Measurements from ENCODE around the gene KCNC1. TPM values are rescaled to one million over a fixed set of nuclear protein-coding genes. Genes with fewer than 3 reads are reported as not detected.

KCNC1 gene
- polyA plus RNA-seq, 6 donors from 2014 or later, result 0.13 TPM; not detected in 5

DNA sequence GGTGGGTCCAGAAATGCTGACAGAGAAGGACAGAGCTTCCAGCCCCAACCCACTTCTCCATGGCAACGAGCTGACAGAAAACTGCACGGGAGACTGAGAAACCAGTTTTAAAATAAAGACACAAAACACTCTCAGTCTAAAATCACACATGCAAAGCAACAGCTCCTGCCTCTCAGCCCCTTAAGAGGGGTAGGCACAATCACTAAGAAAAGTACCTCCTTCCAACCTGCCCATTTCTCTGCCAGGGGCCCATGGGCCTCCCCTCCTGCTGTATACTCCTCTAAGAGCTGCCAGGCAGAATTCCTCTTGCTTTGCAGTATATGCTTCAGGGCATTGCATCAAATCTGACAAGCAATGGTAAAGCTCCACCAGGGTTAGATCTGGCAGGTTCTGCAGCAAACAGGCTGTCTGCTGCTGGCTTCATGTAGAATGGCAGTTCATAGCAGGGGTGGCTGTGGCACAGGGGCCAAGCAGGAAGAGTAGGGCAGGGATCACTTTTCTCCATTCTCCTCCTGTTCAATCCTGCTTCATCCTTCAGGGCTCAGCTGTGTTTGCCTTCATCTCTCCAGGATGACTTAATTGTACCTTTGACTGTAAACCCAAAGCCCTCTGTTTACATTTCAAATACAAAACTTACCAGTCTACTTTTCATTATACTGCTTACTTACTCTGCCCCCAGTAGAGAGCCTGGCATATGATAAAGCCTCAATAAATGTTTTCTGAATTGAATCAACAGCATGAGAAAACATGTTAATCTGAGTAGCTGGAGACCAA is 77.7 kb downstream of the KCNC1 start:
- ATAC-seq (ENCODE audit: low read depth in 2 of 2), result no peak
- Mint-ChIP-seq H3K27ac (no peak overlapping the region), H3K27me3 (no peaks in the 10 kb centered on the region), H3K9me3 (peaks cover 0 to 5% (median 0%) of the 10 kb centered on the region in 7 donors), H3K4me1 (peaks cover 0 to 3% (median 0%) of the 10 kb centered on the region in 3 donors), H3K4me3 (no peak overlapping the region), H3K36me3 (peaks cover 13 to 27% of the 10 kb centered on the region in 2 donors)
- no peak for DNase-seq

DNA sequence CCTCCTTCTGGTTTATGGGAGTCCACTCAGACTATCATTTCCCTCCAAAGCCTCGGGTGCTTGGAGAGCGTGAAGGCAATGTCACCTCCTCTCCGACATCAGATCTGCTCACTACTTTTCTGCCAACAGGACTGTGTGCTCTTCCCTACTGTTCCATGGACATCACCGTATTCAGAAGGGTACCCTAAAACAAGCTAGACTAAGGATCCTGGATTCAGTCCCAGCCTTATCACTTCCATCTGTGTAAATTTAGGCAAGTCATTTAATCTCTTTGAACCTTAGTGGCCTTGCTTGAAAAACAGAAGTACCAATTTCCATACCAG is 78.2 kb downstream of the KCNC1 start:
- Mint-ChIP-seq H3K27me3 (no peaks in the 10 kb centered on the region), H3K4me1 (peaks cover 0 to 3% (median 0%) of the 10 kb centered on the region in 3 donors), H3K36me3 (peaks cover 13 to 27% of the 10 kb centered on the region in 2 donors), H3K9me3 (peaks cover 0 to 5% (median 0%) of the 10 kb centered on the region in 7 donors), H3K4me3 (no peak overlapping the region), H3K27ac (no peak overlapping the region)
- DNase-seq, result no peak
- ATAC-seq (ENCODE audit: low read depth in 2 of 2), result no peak

DNA sequence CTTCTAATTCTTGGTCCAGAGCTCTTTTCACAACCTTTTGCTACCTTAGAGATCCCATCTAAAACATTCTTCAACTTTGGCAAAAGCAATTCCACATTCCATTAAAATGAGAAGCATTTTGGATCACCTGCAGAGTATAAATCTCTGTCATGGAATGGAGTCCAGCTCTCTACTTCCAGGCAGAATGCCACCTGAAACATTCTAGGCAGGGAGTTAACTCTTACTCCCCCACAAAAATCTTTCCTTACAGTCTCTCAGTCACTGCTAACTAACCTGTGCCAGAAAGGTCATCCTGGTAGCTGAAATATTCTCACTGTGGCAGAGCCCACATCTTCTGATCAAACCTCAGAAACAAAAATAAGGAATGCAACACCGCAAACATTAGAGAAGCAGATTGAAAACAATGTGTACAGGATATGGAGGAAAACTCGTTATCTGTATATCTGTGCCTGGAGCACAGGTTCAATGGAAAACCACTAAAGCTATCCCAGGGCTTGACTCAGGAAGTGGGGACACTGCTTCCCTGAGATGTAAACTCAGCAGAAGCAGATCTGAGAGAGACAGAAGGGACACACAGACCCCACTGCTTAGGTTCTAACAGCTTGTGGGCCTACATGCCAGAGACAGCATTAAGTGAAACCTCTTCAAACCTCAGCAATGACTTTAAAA is 78.9 kb downstream of the KCNC1 start:
- no peaks in the 10 kb centered on the region for H3K27me3 Mint-ChIP-seq
- ATAC-seq (ENCODE audit: low read depth in 2 of 2) (no peak), DNase-seq (no peak)
- no peak overlapping the region for H3K27ac Mint-ChIP-seq
- H3K4me3 Mint-ChIP-seq, result no peak overlapping the region
- H3K9me3 Mint-ChIP-seq, result peaks cover 0 to 5% (median 0%) of the 10 kb centered on the region in 7 donors
- peaks cover 9 to 20% of the 10 kb centered on the region in 2 donors for H3K36me3 Mint-ChIP-seq
- H3K4me1 Mint-ChIP-seq, result no peaks in the 10 kb centered on the region

- Mint-ChIP-seq H3K4me1 (peaks cover 0 to 5% (median 0%) of the 10 kb centered on the region in 3 donors), H3K27ac (no peak overlapping the region), H3K4me3 (no peak overlapping the region), H3K9me3 (no peaks in the 10 kb centered on the region), H3K36me3 (peaks cover 6 to 9% of the 10 kb centered on the region in 2 donors), H3K27me3 (no peaks in the 10 kb centered on the region)
- ATAC-seq (ENCODE audit: low read depth in 2 of 2) (no peak), DNase-seq (no peak)
These were observed 80.0 kb downstream of the KCNC1 start for GRCh38 chr11:17814546-17814945.

GRCh38 chr11:17816232-17816931 is 81.8 kb downstream of the KCNC1 start:
- DNase-seq (no peak), ATAC-seq (ENCODE audit: low read depth in 2 of 2) (no peak)
- Mint-ChIP-seq H3K36me3 (peaks cover 2 to 8% of the 10 kb centered on the region in 2 donors), H3K4me1 (peaks cover 0 to 5% (median 0%) of the 10 kb centered on the region in 3 donors), H3K4me3 (no peak overlapping the region), H3K27ac (peak overlapping the region in 1 of 6 donors; percentile 50), H3K9me3 (no peaks in the 10 kb centered on the region), H3K27me3 (no peaks in the 10 kb centered on the region)

DNA sequence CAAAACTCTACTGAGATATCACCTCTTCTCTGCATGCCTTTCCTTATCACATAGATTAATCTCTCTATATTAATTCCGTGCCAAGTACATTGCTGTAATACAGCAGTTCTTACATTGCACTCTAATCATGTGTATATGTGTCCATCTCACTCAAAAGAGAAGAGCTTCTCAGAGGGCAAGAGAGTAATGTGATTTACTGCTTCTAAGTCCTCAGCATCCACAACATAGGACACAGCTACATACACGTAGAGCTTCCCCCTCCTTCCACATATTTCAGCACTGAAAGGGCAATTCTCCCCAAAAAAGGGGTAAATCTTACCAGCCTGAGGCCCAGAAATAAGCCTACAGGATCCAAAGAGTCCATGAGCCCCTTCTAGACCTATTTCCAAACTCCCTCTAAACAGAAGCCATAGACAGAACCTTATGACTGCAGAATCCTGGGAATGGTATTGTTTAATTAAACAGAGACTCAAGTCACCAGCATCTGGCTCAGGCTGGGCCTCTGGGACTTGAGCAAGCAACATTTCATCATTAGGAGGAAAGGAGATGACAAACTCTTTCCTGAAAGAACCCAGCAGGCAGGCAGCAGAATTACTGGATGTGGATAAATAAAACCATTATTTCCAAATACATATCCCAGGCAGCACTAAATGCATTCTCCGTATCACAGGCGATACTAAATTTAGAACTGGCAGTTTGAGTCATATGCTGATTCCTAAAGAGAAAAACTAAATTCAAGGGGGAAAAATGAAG is 87.2 kb downstream of the KCNC1 start:
- no peak for DNase-seq
- H3K27ac Mint-ChIP-seq, result peak overlapping the region in 2 of 6 donors; percentile 1 to 12
- no peak for ATAC-seq (ENCODE audit: low read depth in 2 of 2)
- peaks cover 0 to 5% (median 0%) of the 10 kb centered on the region in 3 donors for H3K4me1 Mint-ChIP-seq
- no peaks in the 10 kb centered on the region for H3K27me3 Mint-ChIP-seq
- H3K36me3 Mint-ChIP-seq, result peaks cover 0 to 9% of the 10 kb centered on the region in 2 donors
- H3K4me3 Mint-ChIP-seq, result no peak overlapping the region
- no peaks in the 10 kb centered on the region for H3K9me3 Mint-ChIP-seq

- no peaks in the 10 kb centered on the region for H3K27me3 Mint-ChIP-seq
These were observed 87.8 kb downstream of the KCNC1 start for GRCh38 chr11:17822401-17822781.

GRCh38 chr11:17827006-17827405 is 92.4 kb downstream of the KCNC1 start:
- ATAC-seq (ENCODE audit: low read depth in 2 of 2), result no peak
- no peak for DNase-seq
- no peak overlapping the region for H3K4me3 Mint-ChIP-seq
- H3K36me3 Mint-ChIP-seq, result peaks cover 7 to 9% of the 10 kb centered on the region in 2 donors
- no peaks in the 10 kb centered on the region for H3K9me3 Mint-ChIP-seq
- peak overlapping the region in 1 of 6 donors; percentile 33 for H3K27ac Mint-ChIP-seq
- no peaks in the 10 kb centered on the region for H3K27me3 Mint-ChIP-seq
- no peaks in the 10 kb centered on the region for H3K4me1 Mint-ChIP-seq

More at GRCh38 chr11:17822401-17822781, 87.8 kb downstream of the KCNC1 start:
- H3K27ac Mint-ChIP-seq, result peak overlapping the region in 2 of 6 donors; percentile 12 to 21
- ATAC-seq (ENCODE audit: low read depth in 2 of 2) (no peak), DNase-seq (no peak)
- peaks cover 0 to 5% (median 0%) of the 10 kb centered on the region in 3 donors for H3K4me1 Mint-ChIP-seq
- peaks cover 0 to 9% of the 10 kb centered on the region in 2 donors for H3K36me3 Mint-ChIP-seq
- H3K4me3 Mint-ChIP-seq, result no peak overlapping the region
- no peaks in the 10 kb centered on the region for H3K9me3 Mint-ChIP-seq

DNA sequence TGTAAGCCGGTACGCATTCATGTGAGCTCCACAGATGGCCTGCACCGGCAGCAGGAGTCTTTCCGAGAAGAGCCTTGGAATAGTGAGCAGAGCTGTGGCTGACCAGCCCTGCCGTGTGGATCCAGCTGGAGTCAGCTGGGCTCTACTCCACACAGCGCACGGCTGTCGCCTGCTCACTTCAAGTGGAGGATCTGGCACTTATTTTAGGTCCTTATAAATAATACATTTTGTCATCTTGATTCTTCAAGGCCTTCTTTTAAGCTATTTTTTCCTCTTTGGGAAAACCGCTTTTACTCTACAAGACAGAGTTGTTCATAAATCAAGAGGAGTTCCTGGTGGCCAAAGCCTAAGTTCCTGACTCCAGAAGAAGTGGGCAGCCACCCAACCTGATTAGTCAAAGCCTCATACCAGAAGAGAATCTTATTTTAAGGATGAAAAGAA is 93.8 kb downstream of the KCNC1 start:
- no peaks in the 10 kb centered on the region for H3K4me1 Mint-ChIP-seq
- no peak overlapping the region for H3K4me3 Mint-ChIP-seq
- peaks cover 7 to 9% of the 10 kb centered on the region in 2 donors for H3K36me3 Mint-ChIP-seq
- no peaks in the 10 kb centered on the region for H3K9me3 Mint-ChIP-seq
- no peaks in the 10 kb centered on the region for H3K27me3 Mint-ChIP-seq
- no peak overlapping the region for H3K27ac Mint-ChIP-seq
- DNase-seq, result no peak
- ATAC-seq (ENCODE audit: low read depth in 2 of 2), result no peak

GRCh38 chr11:17831228-17831627 is 96.6 kb downstream of the KCNC1 start:
- Mint-ChIP-seq H3K4me3 (no peak overlapping the region), H3K36me3 (peaks cover 0 to 7% of the 10 kb centered on the region in 2 donors), H3K27ac (no peak overlapping the region), H3K9me3 (no peaks in the 10 kb centered on the region), H3K27me3 (no peaks in the 10 kb centered on the region), H3K4me1 (no peaks in the 10 kb centered on the region)
- DNase-seq, result no peak
- no peak for ATAC-seq (ENCODE audit: low read depth in 2 of 2)

- no peaks in the 10 kb centered on the region for H3K4me1 Mint-ChIP-seq
- peak overlapping the region in 1 of 6 donors; percentile 60 for H3K27ac Mint-ChIP-seq
- no peaks in the 10 kb centered on the region for H3K9me3 Mint-ChIP-seq
These were observed 97.3 kb downstream of the KCNC1 start for GRCh38 chr11:17831883-17832282.

More at GRCh38 chr11:17831883-17832282, 97.3 kb downstream of the KCNC1 start:
- Mint-ChIP-seq H3K36me3 (peaks cover 0 to 7% of the 10 kb centered on the region in 2 donors), H3K4me3 (no peak overlapping the region), H3K27me3 (no peaks in the 10 kb centered on the region)
- DNase-seq, result no peak
- no peak for ATAC-seq (ENCODE audit: low read depth in 2 of 2)

Measured in naive B cell (primary cell).